Measurements from ENCODE around the gene REPS2. TPM values are rescaled to one million over a fixed set of nuclear protein-coding genes. Genes with fewer than 3 reads are reported as not detected.

The REPS2 gene
- total RNA-seq, 4 donors from 2014 or later: 3.6 to 8.7 (median 5.6) TPM

DNA sequence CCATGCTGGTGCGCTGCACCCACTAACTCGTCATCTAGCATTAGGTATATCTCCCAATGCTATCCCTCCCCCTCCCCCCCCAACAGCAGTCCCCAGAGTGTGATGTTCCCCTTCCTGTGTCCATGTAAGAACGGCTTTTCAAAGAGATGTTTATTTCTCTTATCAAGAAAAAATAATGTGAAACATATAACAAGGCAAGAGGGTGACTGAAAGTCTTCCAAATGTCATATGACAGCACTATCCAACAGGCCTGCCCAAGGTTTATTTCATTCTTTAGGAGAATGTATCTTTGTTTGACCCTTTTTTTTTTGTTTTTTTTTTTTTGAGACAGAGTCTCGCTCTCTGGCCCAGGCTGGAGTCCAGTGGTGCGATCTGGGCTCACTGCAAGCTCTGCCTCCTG, 29.9 kb upstream of the REPS2 start:
- DNase-seq: no peak
- H3K27me3 ChIP-seq: no peaks in the 10 kb centered on the region

DNA sequence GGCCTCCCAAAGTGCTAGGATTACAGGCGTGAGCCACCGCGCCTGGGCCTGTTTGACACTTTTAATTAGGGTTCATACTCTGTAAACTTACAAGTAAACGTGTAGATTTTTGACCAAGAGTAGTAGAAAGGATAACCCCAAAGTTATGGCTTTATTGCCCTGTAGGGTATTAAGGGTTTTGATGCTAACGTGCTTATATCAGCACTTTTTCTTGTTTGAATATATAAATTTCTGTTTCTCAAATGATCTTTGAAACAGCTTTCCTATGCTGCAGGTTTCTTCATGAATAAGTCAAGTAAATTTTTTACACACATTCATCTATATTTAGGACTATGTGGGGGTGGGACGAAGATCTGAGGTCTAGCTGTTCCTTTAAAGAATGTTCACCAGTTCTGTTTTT, 29.3 kb upstream of the REPS2 start:
- no peak overlapping the region for H3K27ac ChIP-seq
- no peak overlapping the region for H3K4me3 ChIP-seq
- no peak for DNase-seq
- no peaks in the 10 kb centered on the region for H3K27me3 ChIP-seq
- no peaks in the 10 kb centered on the region for H3K4me1 ChIP-seq
- no peaks in the 10 kb centered on the region for H3K36me3 ChIP-seq
- H3K9me3 ChIP-seq: no peaks in the 10 kb centered on the region
- TF ChIP-seq CTCF (IDR thresholded peaks at IDR 0.05) (no peak), POLR2A (IDR thresholded peaks at IDR 0.05) (no peak)

More for the DNA sequence above, 29.9 kb upstream of the REPS2 start:
- no peaks in the 10 kb centered on the region for H3K36me3 ChIP-seq
- no peak overlapping the region for H3K4me3 ChIP-seq
- no peak overlapping the region for H3K27ac ChIP-seq
- no peaks in the 10 kb centered on the region for H3K9me3 ChIP-seq
- no peak for TF ChIP-seq CTCF (IDR thresholded peaks at IDR 0.05)
- no peak for TF ChIP-seq POLR2A (IDR thresholded peaks at IDR 0.05)
- no peaks in the 10 kb centered on the region for H3K4me1 ChIP-seq

DNA sequence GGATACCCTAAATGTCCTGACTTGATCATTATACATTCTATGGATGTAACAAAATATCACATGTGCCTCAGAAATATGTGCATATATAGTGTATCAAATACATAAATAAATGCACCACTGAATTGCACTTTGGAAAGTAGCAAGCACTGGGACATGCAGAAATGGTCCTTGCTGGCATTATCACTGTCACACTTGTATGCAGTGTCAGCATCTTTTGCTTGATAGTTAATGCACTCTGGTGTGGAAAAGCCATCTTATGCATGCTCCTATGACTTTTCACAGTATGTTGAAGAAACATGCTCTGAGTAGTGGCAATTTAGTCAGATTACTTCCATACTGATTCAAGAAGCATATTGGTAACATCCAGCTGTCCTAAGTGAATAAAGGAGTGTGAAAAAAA, 27.5 kb upstream of the REPS2 start:
- Histone ChIP-seq H3K27ac (no peak overlapping the region), H3K4me3 (no peak overlapping the region), H3K4me1 (no peaks in the 10 kb centered on the region), H3K9me3 (no peaks in the 10 kb centered on the region), H3K27me3 (no peaks in the 10 kb centered on the region), H3K36me3 (no peaks in the 10 kb centered on the region)
- TF ChIP-seq POLR2A (IDR thresholded peaks at IDR 0.05) (no peak), CTCF (IDR thresholded peaks at IDR 0.05) (no peak)
- DNase-seq: no peak

DNA sequence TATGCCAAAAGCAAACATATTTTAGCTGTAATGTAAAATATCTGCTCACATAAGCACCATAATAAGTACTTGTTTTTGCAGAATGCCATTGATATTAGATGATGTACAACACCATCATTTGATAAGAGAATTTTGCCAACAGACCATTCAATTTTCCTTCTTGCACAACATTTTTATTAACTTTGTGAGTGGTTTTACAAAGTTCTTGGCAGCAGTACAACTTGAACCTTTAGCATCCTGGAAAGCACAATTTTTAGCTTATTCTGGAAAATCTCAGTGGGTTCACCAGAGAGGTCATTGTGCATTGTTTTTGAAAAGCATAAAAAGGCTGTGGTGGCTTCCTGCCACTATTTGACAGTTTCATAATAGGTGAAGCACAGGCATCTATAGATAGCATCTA, 26.4 kb upstream of the REPS2 start:
- H3K27ac ChIP-seq: no peak overlapping the region
- no peaks in the 10 kb centered on the region for H3K4me1 ChIP-seq
- H3K9me3 ChIP-seq: no peaks in the 10 kb centered on the region
- no peaks in the 10 kb centered on the region for H3K27me3 ChIP-seq
- H3K36me3 ChIP-seq: no peaks in the 10 kb centered on the region
- no peak for DNase-seq
- H3K4me3 ChIP-seq: no peak overlapping the region
- TF ChIP-seq CTCF (IDR thresholded peaks at IDR 0.05) (no peak), POLR2A (IDR thresholded peaks at IDR 0.05) (no peak)

- H3K27ac ChIP-seq: no peak overlapping the region
- DNase-seq: no peak
- H3K4me3 ChIP-seq: no peak overlapping the region
- no peaks in the 10 kb centered on the region for H3K4me1 ChIP-seq
- no peaks in the 10 kb centered on the region for H3K27me3 ChIP-seq
- H3K36me3 ChIP-seq: no peaks in the 10 kb centered on the region
- no peaks in the 10 kb centered on the region for H3K9me3 ChIP-seq
- TF ChIP-seq POLR2A (IDR thresholded peaks at IDR 0.05) (no peak), CTCF (IDR thresholded peaks at IDR 0.05) (no peak)
These were observed 23.3 kb upstream of the REPS2 start for GRCh38 chrX:16923157-16923556.
